Measurements from ENCODE around the gene TBCA. TPM values are rescaled to one million over a fixed set of nuclear protein-coding genes. Genes with fewer than 3 reads are reported as not detected.

Gene TBCA
- total RNA-seq, 1 experiment from 2014 or later = 327 TPM

- DNase-seq (ENCODE audit: low spot score) = no peak
- Mint-ChIP-seq H3K4me3 (no peak overlapping the region), H3K27me3 (ENCODE audit: low read depth) (no peaks in the 10 kb centered on the region), H3K36me3 (peaks cover 33% of the 10 kb centered on the region), H3K4me1 (peaks cover 47% of the 10 kb centered on the region), H3K9me3 (peaks cover 9% of the 10 kb centered on the region; the same call in 1 of the 2 replicates), H3K27ac (peak overlapping the region; percentile 65; the same call in 1 of the 2 replicates)
- ChIA-PET POLR2A (no interaction called here), CTCF (no interaction called here)
- ATAC-seq = no peak
- peak; percentile 57; the same call in 1 of the 2 replicates for TF ChIP-seq NFATC4 (CRISPR knock-in tag; IDR thresholded peaks at IDR 0.05)
- TF ChIP-seq ZBTB21 (CRISPR knock-in tag; IDR thresholded peaks at IDR 0.05; ENCODE audit: borderline replicate concordance) = no peak
Measured at GRCh38 chr5:77768978-77769377, 7.2 kb downstream of the TBCA start.

GRCh38 chr5:77767301-77767700 lies 8.8 kb downstream of the TBCA start:
- POLR2A ChIA-PET = no interaction called here
- Mint-ChIP-seq H3K27me3 (ENCODE audit: low read depth) (no peaks in the 10 kb centered on the region), H3K27ac (no peak overlapping the region), H3K4me1 (peaks cover 33% of the 10 kb centered on the region), H3K36me3 (peaks cover 46% of the 10 kb centered on the region), H3K9me3 (peaks cover 16% of the 10 kb centered on the region), H3K4me3 (no peak overlapping the region)
- TF ChIP-seq ZMAT4 (CRISPR knock-in tag; IDR thresholded peaks at IDR 0.05) = no peak
- TF ChIP-seq HMGA2 (CRISPR knock-in tag; IDR thresholded peaks at IDR 0.05) = no peak
- TF ChIP-seq GTF2I (CRISPR knock-in tag; conservative IDR thresholded peaks at IDR 0.05) = no peak
- TF ChIP-seq FOXJ3 (CRISPR knock-in tag; IDR thresholded peaks at IDR 0.05; ENCODE audit: borderline replicate concordance) = no peak
- no peak for TF ChIP-seq ZNF263 (CRISPR knock-in tag; IDR thresholded peaks at IDR 0.05; ENCODE audit: low read depth)
- no peak for TF ChIP-seq ZSCAN18 (CRISPR knock-in tag; IDR thresholded peaks at IDR 0.05)
- no peak for TF ChIP-seq ZNF532 (CRISPR knock-in tag; IDR thresholded peaks at IDR 0.05; ENCODE audit: borderline replicate concordance)
- TF ChIP-seq SP1 (CRISPR knock-in tag; conservative IDR thresholded peaks at IDR 0.05) = no peak
- no peak for TF ChIP-seq NR3C1 (CRISPR knock-in tag; conservative IDR thresholded peaks at IDR 0.05; ENCODE audit: low read depth)
- TF ChIP-seq SMAD4 (CRISPR knock-in tag; IDR thresholded peaks at IDR 0.05) = no peak
- no peak for TF ChIP-seq NFATC4 (CRISPR knock-in tag; IDR thresholded peaks at IDR 0.05)
- no peak for TF ChIP-seq IRF1 (CRISPR knock-in tag; IDR thresholded peaks at IDR 0.05)
- no peak for ATAC-seq
- CTCF ChIA-PET = no interaction called here
- no peak for DNase-seq (ENCODE audit: low spot score)

GRCh38 chr5:77761606-77762005 lies 14.5 kb downstream of the TBCA start:
- Mint-ChIP-seq H3K36me3 (peaks cover 59% of the 10 kb centered on the region), H3K9me3 (peaks cover 35% of the 10 kb centered on the region), H3K4me3 (no peak overlapping the region), H3K27me3 (ENCODE audit: low read depth) (no peaks in the 10 kb centered on the region), H3K4me1 (peaks cover 40% of the 10 kb centered on the region), H3K27ac (peak overlapping the region; percentile 21)
- ATAC-seq = no peak
- CTCF ChIA-PET = no interaction called here
- no peak for DNase-seq (ENCODE audit: low spot score)
- TF ChIP-seq MLX (CRISPR knock-in tag; IDR thresholded peaks at IDR 0.05) = no peak
- no peak for TF ChIP-seq RORB (CRISPR knock-in tag; IDR thresholded peaks at IDR 0.05)
- POLR2A ChIA-PET = no interaction called here

Measured in WTC11 (cell line).